ENCODE results near the gene ZNF93. TPM values are rescaled to one million over a fixed set of nuclear protein-coding genes. Genes with fewer than 3 reads are reported as not detected.

Gene ZNF93
- total and polyA plus RNA-seq, 2 of the 8 experiments (the other 6 are each of a cell fraction or from before 2014, with no cell fraction given) = 40.8 to 61.8 TPM

DNA sequence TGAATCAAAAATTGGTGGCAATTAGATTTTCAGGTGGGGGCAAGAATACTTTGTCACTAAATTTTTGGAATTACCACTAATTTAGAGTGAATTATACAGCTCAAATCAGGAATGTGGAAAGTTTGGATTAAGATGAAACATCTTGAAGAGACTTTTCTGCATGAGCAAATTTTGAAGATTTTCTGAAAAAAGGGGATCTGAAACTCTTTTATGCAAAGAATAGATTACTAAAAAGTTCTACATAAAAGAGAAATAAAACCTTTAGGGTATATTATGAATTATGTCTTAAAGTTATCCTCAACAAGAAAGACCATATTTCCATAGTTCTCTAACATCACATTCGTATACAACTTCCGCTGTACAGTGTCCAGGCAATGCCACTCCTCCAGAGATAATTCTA lies 36.7 kb downstream of the ZNF93 start:
- H3K4ac ChIP-seq (replicated peaks; ENCODE audit: insufficient read length, low read depth, low read length) = no peak overlapping the region

More for the DNA sequence above, 36.7 kb downstream of the ZNF93 start:
- Histone ChIP-seq H2BK120ac (replicated peaks; ENCODE audit: low read depth, low read length) (no peak overlapping the region), H3K18ac (ENCODE audit: extremely low read depth, low read length) (no peak overlapping the region), H3K27me3 (replicated peaks in 1 of 4; ENCODE audit: control insufficient read depth in 3 of 4, extremely low read depth in 1 of 4, insufficient read depth in 3 of 4, low read length in 3 of 4) (no peaks in the 10 kb centered on the region), H4K91ac (replicated peaks; ENCODE audit: insufficient read length, low read length) (no peak overlapping the region), H3K23me2 (ENCODE audit: low read depth, low read length) (no peaks in the 10 kb centered on the region), H2AFZ (ENCODE audit: low read length) (no peak overlapping the region), H3K14ac (ENCODE audit: insufficient read length) (no peak overlapping the region), H3K9ac (replicated peaks in 1 of 4; ENCODE audit: extremely low read depth in 1 of 4, low read depth in 3 of 4, low read length in 3 of 4) (no peak overlapping the region), H2BK12ac (ENCODE audit: low read depth, low read length) (no peak overlapping the region), H3K4me2 (ENCODE audit: insufficient read depth in 1 of 2, low read depth in 2 of 2, low read length in 2 of 2) (no peak overlapping the region), H3K79me1 (ENCODE audit: low read depth, low read length) (no peaks in the 10 kb centered on the region), H2AK5ac (ENCODE audit: low read depth, low read length) (no peak overlapping the region), H3K9me3 (ENCODE audit: insufficient read depth in 2 of 2, low read depth in 1 of 2, low read length in 1 of 2) (peaks cover 37 to 42% of the 10 kb centered on the region in 2 experiments), H3K36me3 (ENCODE audit: control insufficient read depth in 2 of 4, insufficient read depth in 4 of 4, low read length in 3 of 4) (peaks cover 6 to 35% (median 21%) of the 10 kb centered on the region in 4 experiments; a peak in 7 of 8 replicates), H3K23ac (ENCODE audit: insufficient read length) (no peak overlapping the region), H2BK20ac (ENCODE audit: low read length) (no peak overlapping the region), H2BK5ac (ENCODE audit: low read depth, low read length) (no peak overlapping the region), H3K79me2 (ENCODE audit: control insufficient read depth in 1 of 2, insufficient read depth in 2 of 2, low read length in 2 of 2) (no peaks in the 10 kb centered on the region), H4K8ac (ENCODE audit: extremely low read depth, insufficient read depth, low read length) (no peak overlapping the region), H4K20me1 (replicated peaks in 1 of 2; ENCODE audit: control insufficient read depth in 1 of 2, insufficient read depth in 2 of 2, low read length in 2 of 2) (no peaks in the 10 kb centered on the region), H3K4me1 (replicated peaks in 1 of 4; ENCODE audit: control insufficient read depth in 3 of 4, insufficient read depth in 4 of 4, low read length in 3 of 4) (no peaks in the 10 kb centered on the region), H3K56ac (replicated peaks; ENCODE audit: insufficient read length, low read depth, low read length) (no peak overlapping the region), H3K4me3 (ENCODE audit: extremely low read depth in 1 of 4, insufficient read depth in 2 of 4, low read depth in 3 of 4, low read length in 4 of 4) (no peak overlapping the region), H2BK15ac (ENCODE audit: low read length) (no peak overlapping the region), H4K5ac (ENCODE audit: insufficient read length, low read depth, low read length) (no peak overlapping the region), H3K27ac (ENCODE audit: low read depth, low read length) (no peak overlapping the region)
- ChIA-PET POLR2A (ENCODE audit: partially characterized antibody) (interaction anchor here (0.5 to 2.3 kb wide), 4 partner anchors 9 to 168 kb away, joined by 3 to 9 read pairs (median 3); partner anchors contain the start of gene ZNF93), CTCF (ENCODE audit: partially characterized antibody) (no interaction called here)
- WGBS, 2 experiments (ENCODE audit: extremely low coverage in 1 of 2, insufficient coverage in 1 of 2, insufficient read length in 1 of 2, insufficient replicate concordance in 2 of 2, low coverage in 1 of 2, low lambda C conversion rate in 2 of 2, missing lambda C conversion rate in 1 of 2) = 95% methylated on average over 2 of the region's 2 CpGs; no CpG with 5 or more reads in 1 of the 2 experiments
- DNase-seq (ENCODE audit: low read depth in 1 of 2, low spot score in 2 of 2) = no peak
- no peak for TF ChIP-seq NANOG (IDR thresholded peaks at IDR 0.05; ENCODE audit: insufficient read depth, low read depth, low read length, poor library complexity, severe bottlenecking)
- no peak for TF ChIP-seq RBBP5 (IDR thresholded peaks at IDR 0.05; ENCODE audit: borderline replicate concordance, low read depth, low read length)
- no peak for TF ChIP-seq SUZ12 (IDR thresholded peaks at IDR 0.05; ENCODE audit: low read length)
- no peak for TF ChIP-seq GABPA (IDR thresholded peaks at IDR 0.05; ENCODE audit: borderline replicate concordance, insufficient read depth, low read length)
- TF ChIP-seq FOSL1 (IDR thresholded peaks at IDR 0.05; ENCODE audit: insufficient read depth, low read depth, low read length) = no peak
- TF ChIP-seq CBX5 (IDR thresholded peaks at IDR 0.05; ENCODE audit: low read depth, low read length) = no peak
- TF ChIP-seq SRF (IDR thresholded peaks at IDR 0.05; ENCODE audit: low read depth, low read length) = no peak
- no peak for TF ChIP-seq SP2 (IDR thresholded peaks at IDR 0.05; ENCODE audit: low read length)
- no peak for TF ChIP-seq CEBPB (IDR thresholded peaks at IDR 0.05; ENCODE audit: low read depth, low read length)
- TF ChIP-seq PHF8 (conservative IDR thresholded peaks at IDR 0.05; ENCODE audit: low read depth, low read length) = no peak
- TF ChIP-seq BCL11A (IDR thresholded peaks at IDR 0.05; ENCODE audit: low read depth in 2 of 2, low read length in 2 of 2) = no peak
- TF ChIP-seq GTF2F1 (IDR thresholded peaks at IDR 0.05; ENCODE audit: borderline replicate concordance, low read depth, low read length) = no peak
- no peak for TF ChIP-seq NRF1 (IDR thresholded peaks at IDR 0.05; ENCODE audit: low read depth, low read length)
- no peak for FAIRE-seq

Data from H1 (cell line).